Activated CD4-positive, alpha-beta T cell treated with anti-CD3 and anti-CD28 coated beads, Interleukin-2, amount 50 U/mL, for 16 hours (primary cell): ENCODE data around the gene PCSK1N.
"Not testable (repeated sequence)": the region's sequence is repeated elsewhere in the genome, so short reads cannot be mapped to it uniquely, and the experiment has no call there.

Source experiments
- DNase-seq: peaks from one replicate; pipeline ENCODE4 v3.0.0-alpha.2; 2020

Gene PCSK1N, protein sequence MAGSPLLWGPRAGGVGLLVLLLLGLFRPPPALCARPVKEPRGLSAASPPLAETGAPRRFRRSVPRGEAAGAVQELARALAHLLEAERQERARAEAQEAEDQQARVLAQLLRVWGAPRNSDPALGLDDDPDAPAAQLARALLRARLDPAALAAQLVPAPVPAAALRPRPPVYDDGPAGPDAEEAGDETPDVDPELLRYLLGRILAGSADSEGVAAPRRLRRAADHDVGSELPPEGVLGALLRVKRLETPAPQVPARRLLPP

GRCh38 chrX:48835524-48836329 is at the start of gene PCSK1N:
Gene PCSK1N (minus strand): TSS chrX:48835610. CDS start chrX:48835532, 78 bp downstream.
- no peak for DNase-seq

- no peak for DNase-seq
Measured at GRCh38 chrX:48883729-48884128, 48.3 kb upstream of the PCSK1N start.

- DNase-seq: not testable (repeated sequence)
Measured at GRCh38 chrX:48876944-48877343, 41.5 kb upstream of the PCSK1N start.

- not testable (repeated sequence) for DNase-seq
Measured at GRCh38 chrX:48872017-48872416, 36.6 kb upstream of the PCSK1N start.

GRCh38 chrX:48864210-48864609 is 28.8 kb upstream of the PCSK1N start:
- DNase-seq: no peak

DNA sequence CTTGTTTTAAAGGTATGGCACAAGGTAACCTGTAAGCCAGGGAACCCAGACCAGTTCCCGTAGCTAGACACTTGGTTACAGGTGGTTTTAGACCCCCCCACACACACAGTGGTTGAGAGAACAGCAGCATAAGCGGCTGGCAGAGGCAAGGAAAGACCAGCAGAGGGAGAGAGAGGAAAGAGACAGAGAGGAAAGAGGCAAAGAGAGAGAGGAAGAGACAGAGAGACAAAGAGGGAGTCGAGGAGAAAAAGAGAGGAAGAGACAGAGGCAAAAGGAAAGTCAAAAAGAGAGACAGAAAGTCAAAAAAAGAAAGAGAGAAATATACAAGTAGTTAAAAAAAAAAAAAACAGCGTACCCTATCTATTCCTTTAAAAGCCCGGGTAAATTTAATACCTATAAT is 19.5 kb upstream of the PCSK1N start:
- DNase-seq: no peak

DNA sequence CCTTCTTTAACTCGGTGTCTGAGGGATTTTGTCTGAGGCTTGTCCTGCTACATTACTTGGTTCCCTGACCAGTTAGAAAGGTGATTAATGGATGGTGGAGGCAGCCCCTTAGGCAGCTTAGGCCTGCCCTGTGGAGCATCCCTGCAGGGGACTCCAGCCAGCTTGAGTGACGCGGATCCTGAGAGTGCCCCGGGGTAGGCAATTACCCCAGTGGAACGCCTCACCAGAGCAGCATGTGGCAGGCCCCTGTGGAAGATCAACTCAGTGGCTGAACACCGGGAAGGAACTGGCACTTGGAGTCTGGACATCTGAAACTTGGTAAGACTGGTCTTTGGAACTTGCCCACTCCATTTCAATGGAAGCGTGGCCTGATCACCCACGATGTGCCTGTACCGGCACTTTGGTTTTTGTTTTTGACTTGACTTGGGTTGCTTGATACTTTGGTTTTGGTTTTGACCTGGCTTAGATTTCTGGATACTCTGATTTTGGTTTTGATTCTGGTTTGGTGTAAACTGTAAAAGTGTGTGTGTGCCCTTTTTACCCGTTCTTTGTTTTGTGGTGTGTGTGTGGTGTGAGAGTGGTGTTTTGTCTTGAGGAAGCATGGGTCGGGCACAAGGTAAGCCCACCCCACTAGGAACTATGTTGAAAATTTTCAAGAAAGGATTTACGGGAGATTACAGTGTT is 18.9 kb upstream of the PCSK1N start:
- not testable (repeated sequence) for DNase-seq

- not testable (repeated sequence) for DNase-seq
Measured at GRCh38 chrX:48853494-48853893, 18.1 kb upstream of the PCSK1N start.

GRCh38 chrX:48852857-48853256 is 17.4 kb upstream of the PCSK1N start:
- no peak for DNase-seq

DNA sequence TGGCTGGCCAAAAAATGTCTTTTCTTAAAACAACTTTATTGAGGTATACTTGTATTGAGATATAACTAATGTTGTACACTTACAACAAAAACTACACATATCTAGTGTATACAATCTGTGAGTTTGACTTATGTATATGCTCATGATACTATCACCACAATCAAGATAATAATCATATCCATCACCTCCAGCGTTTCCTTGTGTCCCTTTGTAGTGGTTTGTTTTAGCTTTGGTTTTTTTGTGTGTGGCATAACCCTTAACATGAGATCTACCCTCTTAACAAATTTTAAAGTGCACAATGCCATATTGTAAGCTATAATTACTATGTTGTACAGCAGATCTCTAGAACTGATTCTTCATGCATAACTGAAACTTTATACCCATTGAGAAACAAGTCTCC is 13.4 kb upstream of the PCSK1N start:
- DNase-seq: no peak

DNA sequence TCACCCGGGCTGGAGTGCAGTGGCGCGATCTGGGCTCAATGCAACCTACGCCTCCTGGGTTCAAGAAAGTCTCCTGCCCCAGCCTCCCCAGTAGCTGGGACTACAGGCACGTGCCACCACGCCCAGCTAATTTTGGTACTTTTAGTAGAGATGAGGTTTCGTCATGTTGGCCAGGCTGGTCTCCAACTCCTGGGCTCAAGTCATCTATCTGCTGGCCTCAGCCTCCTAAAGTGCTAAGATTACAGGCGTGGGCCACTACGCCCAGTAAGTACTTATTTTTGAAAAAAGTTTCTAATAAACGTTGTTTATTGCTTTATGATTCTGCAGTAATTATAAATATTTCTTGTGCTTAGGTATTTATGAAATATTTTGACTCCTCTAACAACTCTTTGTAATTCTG is 4.3 kb upstream of the PCSK1N start:
- DNase-seq: no peak

DNA sequence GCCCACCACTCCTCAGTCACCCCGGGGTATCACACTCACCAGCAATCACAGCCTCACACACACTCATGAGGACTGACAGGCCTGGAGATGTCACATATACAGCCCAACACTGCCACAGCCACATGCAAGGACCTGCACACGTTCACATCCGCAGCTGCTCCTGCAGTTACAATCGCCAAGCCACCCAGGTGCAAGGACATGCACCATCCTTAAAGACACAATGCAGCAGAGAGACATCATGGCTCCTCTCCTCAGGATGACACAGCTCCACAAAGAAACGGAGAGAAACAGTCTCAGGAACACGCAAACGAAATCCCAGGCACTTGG is 1.1 kb downstream of the PCSK1N start:
- DNase-seq: no peak

DNA sequence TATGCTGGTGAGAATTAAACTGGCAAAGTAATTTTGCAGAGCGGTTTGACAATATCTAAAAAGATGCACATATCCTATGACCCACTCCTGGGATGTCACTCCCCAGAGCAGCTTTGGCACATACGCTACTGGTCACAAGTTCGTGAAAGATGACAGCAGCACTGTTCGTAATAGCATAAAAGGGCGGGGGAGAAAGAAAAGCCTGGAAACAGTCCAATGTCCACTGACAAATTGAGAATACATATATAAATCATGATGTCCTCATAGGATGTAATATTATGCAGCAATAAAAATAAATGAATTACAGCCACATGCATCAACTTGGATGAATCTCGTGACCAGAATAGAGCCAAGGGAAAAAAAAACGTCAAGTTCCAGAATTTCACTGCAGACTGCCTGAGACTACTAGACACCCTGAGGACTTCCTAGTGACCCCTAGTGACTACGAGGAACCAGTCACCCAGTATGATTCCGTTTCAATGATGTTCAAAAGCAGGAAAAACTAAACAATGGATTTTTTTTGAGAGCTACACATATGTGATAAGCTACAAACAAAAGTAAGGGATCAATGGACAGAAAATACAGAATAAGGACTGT is 1.8 kb downstream of the PCSK1N start:
- no peak for DNase-seq

GRCh38 chrX:48831909-48832291 is 3.5 kb downstream of the PCSK1N start:
- no peak for DNase-seq

DNA sequence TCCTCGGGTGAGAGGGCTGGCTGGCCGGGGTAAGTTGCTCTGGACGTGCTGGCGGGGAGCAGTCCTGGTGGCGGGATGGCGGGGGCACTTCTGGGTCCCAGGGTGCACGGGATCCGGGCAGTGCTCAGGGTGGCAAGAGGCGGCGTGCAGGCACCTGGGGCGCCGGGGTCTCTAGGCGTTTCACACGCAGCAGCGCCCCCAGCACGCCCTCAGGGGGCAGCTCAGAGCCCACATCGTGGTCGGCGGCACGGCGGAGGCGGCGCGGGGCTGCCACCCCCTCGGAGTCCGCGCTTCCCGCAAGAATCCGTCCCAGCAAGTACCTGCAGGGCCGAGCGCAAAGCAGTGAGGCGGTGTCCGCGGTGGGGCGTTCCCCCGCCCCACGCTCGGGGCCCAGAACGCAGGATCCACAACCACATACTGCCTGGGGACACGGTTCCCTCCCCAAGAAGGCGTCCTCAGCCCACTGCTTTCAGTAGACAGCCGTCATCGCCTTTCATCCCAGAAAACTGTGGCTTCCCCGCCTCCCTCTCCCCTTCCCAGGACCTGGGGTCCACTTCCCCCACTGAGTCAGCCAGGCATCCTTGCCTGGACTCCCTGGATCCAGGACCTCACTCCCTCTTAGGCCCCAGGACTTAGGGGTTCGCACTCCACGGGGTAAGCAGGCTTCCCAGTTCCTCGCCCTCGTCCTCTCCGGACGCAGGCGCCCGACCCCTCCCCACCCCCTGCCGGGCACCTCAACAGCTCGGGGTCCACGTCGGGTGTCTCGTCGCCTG is 4.1 kb downstream of the PCSK1N start:
- no peak for DNase-seq

- no peak for DNase-seq
Measured at GRCh38 chrX:48829016-48829735, 6.2 kb downstream of the PCSK1N start.

DNA sequence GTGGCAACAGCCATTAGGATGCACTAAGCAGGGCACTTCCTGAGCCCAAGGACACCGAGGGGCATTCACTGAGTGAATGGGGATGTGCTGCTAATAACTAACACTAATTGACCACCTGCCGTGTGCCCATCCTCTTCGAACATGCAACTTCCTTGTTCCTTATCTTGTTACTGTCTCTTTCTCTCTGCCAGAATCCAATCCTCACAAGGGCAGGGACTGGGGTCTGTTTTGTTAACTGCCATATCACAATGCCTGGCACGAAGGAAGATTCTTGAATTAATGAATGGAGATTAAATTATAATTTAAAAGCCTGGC is 7.8 kb downstream of the PCSK1N start:
- DNase-seq: no peak

GRCh38 chrX:48826876-48827653 is 8.3 kb downstream of the PCSK1N start:
- no peak for DNase-seq

GRCh38 chrX:48826135-48826875 is 9.1 kb downstream of the PCSK1N start, which contains the start of gene ERAS:
Gene ERAS (plus strand): TSS chrX:48826513. CDS start chrX:48829124, 2,611 bp downstream.
- DNase-seq: no peak

- DNase-seq: no peak
Measured at GRCh38 chrX:48824066-48824465, 11.3 kb downstream of the PCSK1N start.

DNA sequence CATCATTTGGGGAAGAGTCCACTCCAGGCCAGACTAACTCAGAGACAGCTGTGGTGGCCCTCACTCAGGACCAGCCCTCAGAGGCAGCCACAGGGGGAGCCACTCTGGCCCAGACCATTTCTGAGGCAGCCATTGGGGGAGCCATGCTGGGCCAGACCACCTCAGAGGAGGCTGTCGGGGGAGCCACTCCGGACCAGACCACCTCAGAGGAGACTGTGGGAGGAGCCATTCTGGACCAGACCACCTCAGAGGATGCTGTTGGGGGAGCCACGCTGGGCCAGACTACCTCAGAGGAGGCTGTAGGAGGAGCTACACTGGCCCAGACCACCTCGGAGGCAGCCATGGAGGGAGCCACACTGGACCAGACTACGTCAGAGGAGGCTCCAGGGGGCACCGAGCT is 12.4 kb downstream of the PCSK1N start:
- DNase-seq: no peak
